Measurements from ENCODE around the gene HAGH. TPM values are rescaled to one million over a fixed set of nuclear protein-coding genes. Genes with fewer than 3 reads are reported as not detected.

The HAGH gene
- total RNA-seq, 1 experiment from 2014 or later = 48.2 TPM

DNA sequence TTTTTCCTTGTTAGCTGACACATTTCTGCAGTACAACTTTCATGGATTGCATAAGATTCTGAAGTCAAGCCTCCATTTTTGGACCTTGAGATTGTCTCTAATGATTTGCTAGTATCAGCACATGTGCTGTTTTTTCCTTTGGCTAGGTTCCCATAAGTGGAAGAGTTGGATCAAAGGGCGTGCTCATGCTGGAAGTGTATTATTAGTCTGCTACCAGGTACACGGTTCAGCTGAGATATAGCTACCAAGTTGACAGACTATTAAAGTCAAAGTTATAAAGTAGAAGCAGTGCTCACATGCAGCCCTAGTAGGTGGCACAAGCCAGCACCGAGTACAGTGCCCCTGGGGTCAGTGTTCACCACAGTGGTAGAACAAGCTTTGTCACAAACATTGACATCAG, 3.6 kb upstream of the HAGH start:
- Mint-ChIP-seq H3K4me1 (ENCODE audit: low read depth, unreplicated experiment) (no peaks in the 10 kb centered on the region), H3K9me3 (ENCODE audit: low read depth, unreplicated experiment) (no peaks in the 10 kb centered on the region), H3K27me3 (ENCODE audit: unreplicated experiment) (no peaks in the 10 kb centered on the region), H3K27ac (ENCODE audit: unreplicated experiment) (no peak overlapping the region), H3K4me3 (ENCODE audit: low read depth, unreplicated experiment) (no peak overlapping the region), H3K36me3 (ENCODE audit: insufficient read depth, unreplicated experiment) (peaks cover 34% of the 10 kb centered on the region)
- BruUV-seq (replicated peaks) = no TSS peak
- CTCF ChIA-PET = no interaction called here
- intact Hi-C loops (cut with micrococcal nuclease; ENCODE audit: unreplicated experiment) = no loop called here
- DNase-seq = no peak
- TF ChIP-seq, protein P1, sequence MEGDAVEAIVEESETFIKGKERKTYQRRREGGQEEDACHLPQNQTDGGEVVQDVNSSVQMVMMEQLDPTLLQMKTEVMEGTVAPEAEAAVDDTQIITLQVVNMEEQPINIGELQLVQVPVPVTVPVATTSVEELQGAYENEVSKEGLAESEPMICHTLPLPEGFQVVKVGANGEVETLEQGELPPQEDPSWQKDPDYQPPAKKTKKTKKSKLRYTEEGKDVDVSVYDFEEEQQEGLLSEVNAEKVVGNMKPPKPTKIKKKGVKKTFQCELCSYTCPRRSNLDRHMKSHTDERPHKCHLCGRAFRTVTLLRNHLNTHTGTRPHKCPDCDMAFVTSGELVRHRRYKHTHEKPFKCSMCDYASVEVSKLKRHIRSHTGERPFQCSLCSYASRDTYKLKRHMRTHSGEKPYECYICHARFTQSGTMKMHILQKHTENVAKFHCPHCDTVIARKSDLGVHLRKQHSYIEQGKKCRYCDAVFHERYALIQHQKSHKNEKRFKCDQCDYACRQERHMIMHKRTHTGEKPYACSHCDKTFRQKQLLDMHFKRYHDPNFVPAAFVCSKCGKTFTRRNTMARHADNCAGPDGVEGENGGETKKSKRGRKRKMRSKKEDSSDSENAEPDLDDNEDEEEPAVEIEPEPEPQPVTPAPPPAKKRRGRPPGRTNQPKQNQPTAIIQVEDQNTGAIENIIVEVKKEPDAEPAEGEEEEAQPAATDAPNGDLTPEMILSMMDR (IDR thresholded peaks at IDR 0.05; ENCODE audit: unreplicated experiment) = no peak

- H3K4me1 Mint-ChIP-seq (ENCODE audit: low read depth, unreplicated experiment) = no peaks in the 10 kb centered on the region
- DNase-seq = no peak
Observed at GRCh38 chr16:1828645-1829410, 2.2 kb upstream of the HAGH start.

GRCh38 chr16:1825864-1826690, 548 bp downstream of the HAGH start:
- no TSS peak for BruUV-seq (replicated peaks)
- DNase-seq = peak; percentile 68

More at GRCh38 chr16:1828645-1829410, 2.2 kb upstream of the HAGH start:
- intact Hi-C loops (cut with micrococcal nuclease; ENCODE audit: unreplicated experiment) = no loop called here
- no peaks in the 10 kb centered on the region for H3K9me3 Mint-ChIP-seq (ENCODE audit: low read depth, unreplicated experiment)
- TF ChIP-seq, protein P1 (IDR thresholded peaks at IDR 0.05; ENCODE audit: unreplicated experiment) = no peak
- BruUV-seq (replicated peaks) = no TSS peak
- CTCF ChIA-PET = no interaction called here
- H3K36me3 Mint-ChIP-seq (ENCODE audit: insufficient read depth, unreplicated experiment) = peaks cover 41% of the 10 kb centered on the region
- no peak overlapping the region for H3K27ac Mint-ChIP-seq (ENCODE audit: unreplicated experiment)
- no peaks in the 10 kb centered on the region for H3K27me3 Mint-ChIP-seq (ENCODE audit: unreplicated experiment)
- H3K4me3 Mint-ChIP-seq (ENCODE audit: low read depth, unreplicated experiment) = peak overlapping the region; percentile 97

DNA sequence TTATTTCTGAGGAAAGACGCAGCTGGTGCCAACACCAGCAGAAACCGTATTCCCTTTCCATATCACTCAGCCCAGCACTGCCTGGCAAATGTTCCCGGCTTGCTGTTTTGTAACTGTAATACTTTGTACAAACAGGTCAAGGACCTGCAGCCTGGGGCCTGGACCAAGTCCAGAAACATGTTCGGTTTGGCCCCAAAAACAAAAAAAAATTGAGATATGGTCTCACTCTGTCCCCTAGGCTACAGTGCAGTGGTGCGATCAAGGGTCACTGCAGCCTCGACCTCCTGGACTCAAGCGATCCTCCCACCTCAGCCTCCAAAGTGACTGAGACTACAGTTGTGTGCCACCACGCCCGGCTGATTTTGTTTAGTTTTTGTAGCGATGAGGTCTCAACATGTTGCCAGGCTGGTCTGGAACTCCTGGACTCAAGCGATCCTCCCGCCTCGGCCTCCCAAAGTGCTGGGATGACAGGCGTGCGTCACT, 1.2 kb downstream of the HAGH start:
- CTCF ChIA-PET = interaction anchor here (1.0 kb wide), 1 partner anchor 139 kb away, joined by 3 read pairs; the partner anchor contains the start of gene RPS2
- TF ChIP-seq, protein P1 (IDR thresholded peaks at IDR 0.05; ENCODE audit: unreplicated experiment) = no peak
- BruUV-seq (replicated peaks) = TSS peak; percentile 66
- Mint-ChIP-seq H3K27me3 (ENCODE audit: unreplicated experiment) (no peaks in the 10 kb centered on the region), H3K27ac (ENCODE audit: unreplicated experiment) (no peak overlapping the region), H3K4me3 (ENCODE audit: low read depth, unreplicated experiment) (peak overlapping the region; percentile 97), H3K4me1 (ENCODE audit: low read depth, unreplicated experiment) (no peaks in the 10 kb centered on the region), H3K36me3 (ENCODE audit: insufficient read depth, unreplicated experiment) (peaks cover 45% of the 10 kb centered on the region), H3K9me3 (ENCODE audit: low read depth, unreplicated experiment) (no peaks in the 10 kb centered on the region)
- DNase-seq = no peak
- intact Hi-C loops (cut with micrococcal nuclease; ENCODE audit: unreplicated experiment) = no loop called here

More at GRCh38 chr16:1825864-1826690, 548 bp downstream of the HAGH start:
- Mint-ChIP-seq H3K9me3 (ENCODE audit: low read depth, unreplicated experiment) (no peaks in the 10 kb centered on the region), H3K27ac (ENCODE audit: unreplicated experiment) (peak overlapping the region; percentile 91), H3K27me3 (ENCODE audit: unreplicated experiment) (no peaks in the 10 kb centered on the region), H3K4me3 (ENCODE audit: low read depth, unreplicated experiment) (peak overlapping the region; percentile 97), H3K4me1 (ENCODE audit: low read depth, unreplicated experiment) (no peaks in the 10 kb centered on the region), H3K36me3 (ENCODE audit: insufficient read depth, unreplicated experiment) (peaks cover 41% of the 10 kb centered on the region)
- CTCF ChIA-PET = interaction anchor here (1.0 kb wide), 1 partner anchor 139 kb away, joined by 3 read pairs; the partner anchor contains the start of gene RPS2
- TF ChIP-seq, protein P1 (IDR thresholded peaks at IDR 0.05; ENCODE audit: unreplicated experiment) = no peak
- intact Hi-C loops (cut with micrococcal nuclease; ENCODE audit: unreplicated experiment) = no loop called here
